Activated T-cell treated with anti-CD3 and anti-CD28 coated beads for 24 hours (primary cell): ENCODE data around the gene TMEM121.

Experiments used
- DNase-seq: peaks from one replicate; pipeline ENCODE4 v3.0.0-alpha.2; 2020; ENCODE audit warnings: low read depth

Gene TMEM121

DNA sequence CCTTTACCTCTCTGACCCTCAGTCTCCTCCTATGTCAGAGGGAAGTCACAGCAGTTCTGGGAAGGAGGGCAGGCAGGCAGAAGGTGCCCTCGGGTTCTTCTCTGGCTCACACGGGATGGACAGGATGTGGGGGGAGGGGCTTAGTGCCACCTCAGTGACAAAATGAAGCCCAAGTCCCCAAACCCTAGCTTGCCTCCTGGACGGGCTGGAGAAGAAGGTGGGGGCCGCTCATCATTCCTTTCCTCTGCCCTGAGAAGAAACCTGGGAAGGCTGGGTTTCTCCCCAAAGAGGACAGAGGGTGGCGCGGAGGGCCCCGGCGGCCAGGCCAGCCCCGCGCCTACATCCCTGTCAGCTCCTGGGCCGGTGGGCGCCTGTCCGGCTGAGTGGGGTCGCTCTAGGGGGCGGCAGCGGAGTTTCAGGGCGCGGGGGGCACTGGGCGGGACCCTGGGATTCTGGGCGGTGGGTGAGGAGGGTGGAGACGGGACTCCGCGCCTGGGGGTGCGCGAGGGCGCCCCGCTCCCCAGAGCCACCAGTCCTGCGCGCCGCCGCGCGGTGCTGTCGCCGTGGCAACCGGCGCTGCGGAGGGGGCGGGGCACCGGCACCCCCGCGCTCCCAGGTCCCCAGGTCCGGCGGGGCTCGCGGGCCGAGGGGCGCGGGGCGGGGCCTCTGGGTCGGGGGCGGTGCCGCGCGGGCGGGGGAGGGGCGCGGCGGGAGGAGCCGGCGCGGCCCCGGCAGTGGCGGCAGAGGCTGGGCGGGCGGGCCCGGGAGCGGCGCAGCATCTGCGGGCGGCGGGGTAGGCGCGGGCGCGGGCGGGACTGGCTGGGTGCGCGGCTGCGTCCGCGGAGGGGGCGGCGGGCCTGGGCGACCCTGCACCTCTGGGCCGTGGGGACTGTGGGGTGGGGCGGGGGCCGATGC is at the start of gene TMEM121:
Gene TMEM121 (plus strand): TSS at position 723 of the 915 bp plus-strand sequence. CDS start 2,252 bp downstream, outside the sequence.
- no peak for DNase-seq

DNA sequence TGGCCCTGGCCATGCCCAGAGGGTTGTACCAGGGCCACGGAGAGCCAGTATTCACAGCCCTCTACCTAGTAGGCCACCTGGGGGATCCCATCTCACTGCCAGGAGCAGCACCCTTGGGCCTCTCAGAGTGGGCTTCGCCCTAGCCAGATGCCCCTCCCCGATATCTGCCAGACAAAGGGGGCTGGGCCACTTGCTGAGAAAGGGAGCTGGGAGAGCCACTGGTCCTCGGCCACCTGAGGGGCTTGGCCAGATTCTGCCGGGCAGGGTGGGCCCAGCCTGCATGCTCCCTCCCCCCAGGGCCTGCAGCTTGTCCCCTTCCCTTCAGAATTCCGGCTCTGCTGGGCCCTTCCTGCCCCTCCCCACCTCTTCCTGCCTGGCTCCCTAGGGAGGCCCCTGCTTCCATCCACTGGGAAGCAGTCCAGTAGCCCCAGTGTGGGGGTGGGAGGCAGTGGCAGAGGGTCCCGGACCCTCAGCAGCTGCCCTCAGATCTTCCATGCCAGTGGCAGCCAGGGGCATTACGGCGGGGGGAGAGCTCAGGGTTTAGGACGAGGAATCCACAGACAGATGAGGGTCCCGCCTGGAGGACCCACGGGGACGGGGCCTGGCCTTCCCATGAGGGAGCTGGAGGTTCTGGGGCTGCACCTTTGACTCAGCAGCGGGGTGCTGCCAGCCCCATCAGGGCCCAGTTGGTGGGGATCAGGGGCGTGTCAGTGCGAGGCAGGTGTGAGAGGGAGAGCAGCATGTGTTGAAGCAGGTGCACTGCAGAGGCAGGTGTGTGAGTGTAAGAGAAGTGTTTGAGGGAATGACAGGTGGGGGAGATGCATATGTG is 49.3 kb upstream of the TMEM121 start:
- no peak for DNase-seq

DNA sequence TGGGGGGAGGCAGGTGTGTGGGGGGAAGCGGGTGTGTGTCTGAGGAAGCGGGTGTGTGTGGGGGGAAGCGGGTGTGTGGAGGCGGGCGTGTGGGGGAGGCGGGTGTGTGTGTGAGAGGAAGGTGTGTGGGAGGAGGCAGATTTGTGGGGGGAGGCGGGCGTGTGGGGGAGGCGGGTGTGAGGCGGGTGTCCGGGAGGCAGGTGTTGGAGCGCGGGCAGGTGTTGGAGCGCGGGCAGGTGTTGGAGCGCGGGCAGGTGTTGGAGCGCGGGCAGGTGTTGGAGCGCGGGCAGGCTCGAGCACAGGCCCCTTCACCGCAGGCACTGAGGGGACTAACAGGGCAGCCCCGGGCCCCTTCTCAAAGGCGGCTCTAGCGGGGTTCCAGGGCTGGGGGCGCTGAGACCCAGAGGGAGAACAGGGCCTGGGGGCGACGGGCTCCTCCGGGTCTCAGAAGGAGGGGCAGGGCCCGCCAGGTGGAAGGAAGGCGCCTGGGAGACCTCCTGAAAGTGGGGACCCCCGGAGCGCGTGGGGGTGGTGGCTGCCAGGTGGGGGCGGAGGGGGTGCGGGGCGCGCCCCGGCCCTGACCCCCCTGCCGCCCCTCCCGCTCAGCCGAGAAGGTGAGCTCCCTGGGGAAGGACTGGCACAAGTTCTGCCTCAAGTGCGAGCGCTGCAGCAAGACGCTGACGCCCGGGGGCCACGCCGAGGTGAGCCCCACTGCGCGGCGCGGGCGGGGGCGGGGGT is 48.6 kb upstream of the TMEM121 start:
- DNase-seq = no peak

DNA sequence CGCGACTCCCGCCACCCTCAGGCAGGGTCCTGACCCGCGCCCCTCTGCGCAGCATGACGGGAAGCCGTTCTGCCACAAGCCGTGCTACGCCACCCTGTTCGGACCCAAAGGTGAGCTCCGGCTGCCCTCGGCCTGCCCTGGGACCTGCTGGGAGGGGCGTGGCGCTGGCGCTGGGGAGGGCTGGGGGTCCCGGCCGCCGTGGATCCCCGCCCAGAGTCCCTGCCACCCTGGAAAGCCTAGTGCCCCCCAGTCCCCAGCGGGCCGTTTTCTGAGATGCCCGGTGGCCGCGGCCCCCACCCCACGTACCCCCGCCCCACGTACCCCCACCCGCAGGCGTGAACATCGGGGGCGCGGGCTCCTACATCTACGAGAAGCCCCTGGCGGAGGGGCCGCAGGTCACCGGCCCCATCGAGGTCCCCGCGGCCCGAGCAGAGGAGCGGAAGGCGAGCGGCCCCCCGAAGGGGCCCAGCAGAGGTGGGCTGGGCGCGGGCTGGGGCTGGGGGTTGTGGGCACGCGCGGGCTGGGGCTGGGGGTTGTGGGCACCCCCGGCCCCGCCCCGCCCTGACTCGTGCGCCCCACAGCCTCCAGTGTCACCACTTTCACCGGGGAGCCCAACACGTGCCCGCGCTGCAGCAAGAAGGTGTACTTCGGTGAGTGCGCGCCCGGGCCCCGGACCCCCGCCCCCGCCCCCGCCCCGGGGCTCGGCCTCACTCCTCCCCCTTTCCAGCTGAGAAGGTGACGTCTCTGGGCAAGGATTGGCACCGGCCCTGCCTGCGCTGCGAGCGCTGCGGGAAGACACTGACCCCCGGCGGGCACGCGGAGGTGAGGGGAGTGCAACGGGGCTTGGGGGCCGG is 47.8 kb upstream of the TMEM121 start:
- no peak for DNase-seq

DNA sequence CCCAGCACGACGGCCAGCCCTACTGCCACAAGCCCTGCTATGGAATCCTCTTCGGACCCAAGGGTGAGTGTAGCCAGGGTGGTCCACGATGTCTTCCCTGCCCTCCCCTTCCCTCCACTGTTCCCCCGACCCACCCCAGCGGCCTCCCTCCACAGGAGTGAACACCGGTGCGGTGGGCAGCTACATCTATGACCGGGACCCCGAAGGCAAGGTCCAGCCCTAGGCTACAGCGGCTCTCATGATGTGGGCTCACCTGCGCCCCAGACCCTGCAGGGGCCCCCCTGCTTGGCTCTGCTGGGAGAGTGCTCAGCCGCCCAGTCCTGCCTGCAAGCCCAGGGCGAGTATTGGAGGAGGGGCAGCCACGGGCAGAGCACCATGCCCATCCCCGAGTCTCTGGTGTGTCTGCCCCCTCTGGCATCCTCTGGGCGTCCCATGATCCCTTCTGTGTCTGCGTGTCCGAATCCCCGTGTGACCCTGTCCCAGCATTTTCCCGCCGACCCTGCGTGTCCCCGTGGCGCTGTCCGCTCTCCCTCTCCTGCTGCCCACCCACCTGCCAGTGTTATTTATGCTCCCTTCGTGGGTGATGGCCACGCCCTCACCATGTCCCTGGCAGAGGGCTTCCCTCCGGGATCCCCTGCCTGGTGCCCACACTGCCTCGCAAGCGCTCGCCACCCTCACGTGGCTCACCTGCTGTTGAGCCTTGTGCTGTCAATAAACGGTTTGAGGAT is 46.8 kb upstream of the TMEM121 start:
- no peak for DNase-seq

DNA sequence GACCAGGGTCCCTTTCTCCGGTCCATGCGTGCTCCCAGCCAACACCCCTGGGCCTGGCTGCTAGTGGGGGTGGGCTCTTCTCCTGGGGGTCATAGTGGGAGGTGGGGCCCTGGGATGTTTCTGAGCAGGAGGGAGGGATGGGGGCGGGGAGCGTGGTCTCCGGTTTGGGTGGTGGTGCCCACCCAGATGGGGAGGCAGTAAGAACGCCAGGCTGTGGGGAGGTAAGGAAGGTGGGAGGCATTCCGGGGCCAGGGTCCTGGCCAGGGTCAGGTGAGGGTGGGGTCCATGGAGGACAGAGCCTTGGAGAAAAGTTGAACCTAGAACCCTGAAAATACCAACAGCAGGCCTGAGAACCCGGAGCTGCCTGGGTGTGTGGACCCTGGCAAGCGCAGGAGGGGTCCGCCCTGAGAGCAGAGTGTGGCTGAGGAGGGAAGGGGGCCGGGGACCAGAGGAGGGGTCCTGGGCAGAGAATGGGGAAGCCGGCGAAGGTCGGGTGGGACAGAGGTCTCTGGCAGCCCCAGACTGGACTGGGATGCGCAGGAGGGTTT is 46.1 kb upstream of the TMEM121 start:
- DNase-seq = no peak

DNA sequence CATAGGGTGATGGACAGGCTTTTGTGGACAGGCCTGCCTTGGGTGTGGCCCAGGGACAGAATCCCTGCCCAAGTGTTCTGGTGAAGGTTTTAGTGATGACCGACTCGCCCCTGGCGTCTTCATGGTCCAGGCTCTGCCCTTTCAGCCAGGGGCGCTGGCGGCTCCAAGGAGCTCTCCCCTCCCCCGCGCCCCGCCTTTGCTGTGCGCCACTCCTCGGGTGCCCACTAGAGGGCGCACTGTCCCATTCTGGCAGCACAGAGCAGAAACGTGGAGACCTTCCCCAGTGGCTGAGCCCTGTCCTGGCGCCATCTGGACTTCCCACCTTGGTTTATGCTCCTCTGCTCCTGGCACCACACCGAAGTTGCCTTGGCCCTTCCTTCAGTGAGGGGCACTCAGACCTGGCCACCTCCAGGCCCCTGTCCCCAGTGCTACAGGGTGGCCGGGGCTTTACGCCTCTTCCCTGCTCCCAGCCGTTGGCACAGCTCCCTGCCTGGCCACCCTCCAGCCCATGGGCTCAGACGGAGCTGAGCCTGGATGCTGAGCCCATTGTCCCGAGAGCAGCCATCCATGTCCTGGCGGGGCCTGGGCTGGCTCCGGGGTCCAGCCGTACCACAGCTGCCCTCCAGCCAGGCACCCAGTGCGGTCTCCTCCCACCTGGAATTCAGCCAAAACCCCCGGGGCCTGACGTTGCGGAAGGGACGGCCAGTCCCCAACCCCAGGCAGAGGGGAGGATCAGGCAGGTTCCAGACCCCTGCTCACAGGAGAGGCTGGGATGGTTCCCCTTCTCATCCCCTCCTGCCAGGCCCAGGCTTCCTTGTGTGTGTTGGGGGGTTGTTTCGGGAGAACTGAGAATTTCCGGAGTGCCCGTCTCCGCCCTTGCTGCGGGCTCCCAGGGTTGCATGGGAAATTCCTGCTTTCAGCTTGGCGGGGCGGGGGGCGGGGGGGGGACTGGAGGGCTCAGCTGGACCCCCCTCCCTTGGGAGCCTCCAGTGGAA is 45.3 kb upstream of the TMEM121 start:
- DNase-seq = peak; percentile 86

DNA sequence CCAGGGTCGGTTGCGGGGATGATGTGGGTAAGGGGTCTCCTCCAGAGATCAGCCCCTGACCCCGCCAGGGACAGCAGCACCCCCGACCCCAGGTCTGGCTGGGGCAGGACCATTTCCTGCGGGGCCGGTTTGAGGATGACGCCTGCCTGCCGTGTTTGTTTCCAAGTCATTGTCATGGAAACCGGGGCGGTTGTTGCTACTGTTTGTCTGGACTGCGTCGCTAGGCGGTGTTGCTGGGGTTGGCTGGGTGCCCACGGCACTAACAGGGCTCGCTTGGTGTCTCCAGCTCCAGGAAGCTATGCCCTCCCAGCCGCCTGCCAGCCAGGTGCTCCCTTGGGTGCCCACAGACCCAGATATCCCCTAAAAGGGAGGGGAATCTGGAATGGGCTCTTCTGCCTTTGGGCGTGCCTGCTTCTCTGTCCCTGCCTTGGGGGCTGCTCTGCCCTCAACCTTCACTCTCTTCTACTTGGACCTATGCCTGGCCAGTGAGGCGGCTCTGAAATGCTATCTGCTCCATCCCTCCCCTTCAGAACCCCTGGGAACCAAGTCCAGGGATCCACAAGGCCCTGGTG is 44.4 kb upstream of the TMEM121 start:
- DNase-seq = peak; percentile 88

DNA sequence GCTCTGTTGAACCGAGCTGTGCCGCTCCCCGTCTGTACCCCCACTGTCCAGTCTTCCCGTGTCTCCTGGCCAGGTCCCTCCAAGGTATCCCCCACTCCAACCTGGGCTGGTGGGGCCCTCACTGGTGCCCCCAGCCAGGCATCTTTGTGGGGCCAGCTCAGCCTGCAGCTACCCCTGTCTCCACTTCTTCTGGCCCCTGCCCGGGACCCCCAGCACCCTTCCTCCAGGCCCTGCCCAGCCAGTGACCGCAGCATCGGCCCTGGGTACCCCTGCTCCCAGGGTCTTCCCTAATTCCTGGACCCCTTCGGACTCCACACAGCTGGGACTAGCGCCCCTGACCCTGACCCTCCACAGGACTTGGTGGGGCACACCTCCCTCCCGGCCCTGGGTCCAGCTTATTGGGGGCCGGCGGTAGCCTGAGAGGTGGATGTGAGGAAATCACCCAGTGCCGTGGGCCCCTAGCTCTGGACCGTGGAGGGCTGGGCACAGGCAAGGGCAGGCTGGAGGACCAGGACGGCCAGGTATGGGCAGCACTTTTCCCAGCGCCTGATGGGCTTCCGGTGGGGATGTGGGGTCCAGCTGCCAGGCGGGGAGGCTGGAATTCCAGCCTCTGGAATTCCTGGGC is 43.8 kb upstream of the TMEM121 start:
- no peak for DNase-seq

DNA sequence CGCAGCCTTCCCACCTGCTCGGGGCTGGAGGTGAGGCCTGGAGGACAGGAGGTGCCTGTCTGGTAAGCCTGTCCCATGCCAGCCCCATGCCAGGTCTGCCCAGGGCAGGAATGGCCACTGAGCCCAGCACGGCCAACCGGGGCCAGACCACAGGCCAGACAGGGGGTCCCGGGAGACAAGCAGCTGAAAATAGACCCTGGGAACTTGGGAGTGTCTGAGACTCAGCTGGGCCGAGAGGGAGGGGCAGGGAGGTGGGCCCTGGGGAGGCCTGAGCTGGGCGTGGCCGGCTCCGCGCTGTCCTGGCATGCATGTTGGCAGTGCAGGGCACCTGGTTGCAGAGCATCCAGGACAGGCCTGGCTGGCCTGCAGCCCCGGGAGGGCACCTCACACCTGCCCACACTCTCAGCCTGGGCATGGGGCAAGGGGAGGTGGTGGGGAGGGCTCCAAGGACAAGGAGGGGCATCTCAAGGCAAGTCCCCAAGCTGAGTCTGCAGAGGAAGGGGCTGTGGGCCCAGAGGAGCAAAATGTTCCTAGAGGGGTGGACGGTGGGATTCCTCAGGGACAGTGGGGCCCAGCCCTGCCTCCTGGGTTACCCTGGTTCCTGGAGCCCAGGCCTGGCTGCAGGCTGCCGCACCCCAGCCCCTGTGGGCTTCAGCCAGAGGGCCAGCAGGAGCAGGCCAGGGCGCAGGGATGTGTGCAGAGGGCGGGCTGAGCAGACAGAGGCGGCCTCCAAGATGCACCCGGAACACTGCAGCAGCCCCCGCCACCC is 42.9 kb upstream of the TMEM121 start:
- DNase-seq = no peak

DNA sequence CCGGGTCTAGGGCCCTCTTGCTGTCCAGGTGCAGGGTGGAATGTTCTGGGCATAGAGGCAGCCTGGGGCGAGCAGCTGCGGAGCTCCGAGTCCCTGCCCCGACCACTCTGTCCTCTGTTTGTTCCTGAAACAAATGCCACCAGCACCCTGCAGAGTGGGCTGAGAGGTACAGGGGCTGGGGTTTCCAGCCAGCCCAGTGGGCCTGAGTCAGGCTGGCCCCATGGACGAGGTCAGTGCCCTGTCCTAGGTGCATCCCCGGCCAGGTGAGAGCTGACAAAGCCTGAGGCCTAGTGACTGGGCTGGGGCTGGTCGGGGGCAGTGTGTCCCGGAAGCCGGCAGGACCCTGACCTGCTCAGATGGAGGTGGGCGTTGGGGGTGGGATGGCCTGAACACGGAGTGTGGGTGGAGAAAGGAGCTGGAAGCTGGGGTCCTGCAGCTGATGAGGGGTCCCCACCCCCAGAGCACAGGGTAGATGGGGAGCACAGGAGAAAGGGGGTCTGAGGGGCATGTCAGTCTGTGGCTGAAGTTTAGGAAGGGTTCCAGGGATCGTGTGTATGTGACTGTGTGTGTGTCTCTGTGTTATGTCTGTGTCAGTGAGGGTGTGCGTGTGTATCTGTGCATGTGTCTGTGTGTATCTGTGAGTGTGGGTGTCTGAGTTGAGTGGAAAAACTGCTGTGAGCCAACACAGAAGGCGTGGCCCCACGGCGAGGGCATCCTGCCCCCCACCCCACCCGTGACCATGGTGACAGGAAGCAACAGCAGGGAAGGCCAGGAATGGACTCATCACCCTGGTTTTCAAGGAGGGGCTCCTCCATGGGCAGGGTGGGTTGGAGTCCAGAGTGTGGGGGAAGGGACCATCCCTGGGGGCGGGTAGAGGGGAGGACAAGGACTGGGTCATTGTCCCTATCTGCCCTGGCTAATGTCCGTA is 42.0 kb upstream of the TMEM121 start:
- no peak for DNase-seq

DNA sequence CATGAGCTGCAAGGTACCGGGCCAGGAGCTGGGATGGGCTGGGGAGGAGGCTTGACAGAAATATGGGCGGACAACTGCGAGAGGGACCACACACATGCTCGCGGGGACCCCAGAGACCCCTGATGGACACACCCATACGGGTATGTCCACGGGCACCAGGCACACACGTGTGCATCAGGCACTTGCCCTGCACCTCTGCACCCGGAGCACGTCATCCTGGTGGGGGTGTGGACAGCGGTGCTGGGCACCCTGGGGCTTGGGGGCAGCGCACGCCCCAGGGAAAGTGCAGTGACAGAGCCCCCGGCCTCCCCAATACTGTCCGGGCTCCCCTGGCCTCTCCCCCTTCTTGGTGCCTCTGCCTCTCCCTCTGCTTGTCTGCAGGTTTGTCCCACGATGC is 41.4 kb upstream of the TMEM121 start:
- no peak for DNase-seq

DNA sequence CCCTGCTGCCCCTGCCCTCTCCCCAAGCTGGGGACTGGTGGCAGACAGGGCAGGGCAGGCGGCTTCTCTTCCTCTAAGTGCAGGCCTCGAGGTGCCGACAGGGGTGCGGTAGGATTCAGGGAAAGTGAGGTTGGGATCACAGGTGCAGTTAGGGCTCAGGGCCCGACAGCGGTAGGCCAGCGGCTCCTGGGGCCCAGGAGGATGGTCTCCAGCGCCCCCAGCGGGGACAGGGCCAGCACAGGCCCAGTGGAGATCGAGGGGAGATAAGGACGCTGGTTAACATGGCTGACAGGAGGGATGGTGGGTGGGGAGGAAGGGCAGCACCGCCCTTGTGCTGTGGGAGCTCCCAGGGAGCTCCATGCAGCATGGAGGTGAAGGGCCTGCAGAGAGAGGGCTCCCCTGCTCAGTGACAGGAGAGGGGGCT is 40.6 kb upstream of the TMEM121 start:
- DNase-seq = no peak

DNA sequence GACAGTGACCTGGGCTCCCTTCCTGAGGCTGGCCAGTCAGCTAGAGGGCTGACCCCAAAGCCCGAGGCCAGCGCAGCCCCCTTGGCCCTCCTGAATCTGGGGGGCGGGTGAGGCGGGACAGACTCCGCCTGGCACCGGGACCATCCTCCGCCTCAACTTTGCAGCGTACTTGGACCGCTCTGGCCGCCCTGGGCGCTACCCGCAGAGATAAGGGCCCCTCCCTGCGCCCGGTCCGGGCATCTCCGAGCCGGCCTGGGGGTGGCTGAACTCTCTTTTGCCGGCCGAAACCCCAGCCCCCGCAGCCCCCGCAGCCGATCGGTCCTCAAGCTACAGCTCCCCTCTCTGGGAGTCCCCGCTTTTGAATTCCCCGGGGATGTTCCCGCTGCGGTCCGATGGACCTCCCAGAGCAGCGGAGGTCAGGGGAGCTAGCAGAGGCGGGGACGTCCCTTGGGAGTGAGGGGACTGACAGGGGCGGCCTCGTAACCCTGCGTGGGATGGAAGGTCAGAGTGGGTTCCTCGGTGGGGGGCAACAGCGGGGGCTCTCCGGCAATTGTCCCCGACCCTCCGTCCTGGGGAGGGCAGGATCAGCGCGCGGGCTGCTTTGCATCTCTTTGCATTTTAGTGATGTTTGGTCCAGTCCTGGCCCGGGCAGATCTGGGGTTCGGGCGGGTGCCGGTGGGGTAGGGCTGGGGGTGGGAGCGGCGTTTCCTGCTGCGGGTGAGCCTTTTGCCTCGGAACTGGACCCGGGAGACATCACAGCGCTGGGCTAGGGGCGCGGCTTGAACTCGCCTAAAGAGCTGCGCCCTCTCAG is 40.0 kb upstream of the TMEM121 start, which contains the start of gene CRIP1:
Gene CRIP1 (plus strand): TSS at position 724 of the 811 bp plus-strand sequence. CDS start 374 bp downstream, outside the sequence.
- no peak for DNase-seq

DNA sequence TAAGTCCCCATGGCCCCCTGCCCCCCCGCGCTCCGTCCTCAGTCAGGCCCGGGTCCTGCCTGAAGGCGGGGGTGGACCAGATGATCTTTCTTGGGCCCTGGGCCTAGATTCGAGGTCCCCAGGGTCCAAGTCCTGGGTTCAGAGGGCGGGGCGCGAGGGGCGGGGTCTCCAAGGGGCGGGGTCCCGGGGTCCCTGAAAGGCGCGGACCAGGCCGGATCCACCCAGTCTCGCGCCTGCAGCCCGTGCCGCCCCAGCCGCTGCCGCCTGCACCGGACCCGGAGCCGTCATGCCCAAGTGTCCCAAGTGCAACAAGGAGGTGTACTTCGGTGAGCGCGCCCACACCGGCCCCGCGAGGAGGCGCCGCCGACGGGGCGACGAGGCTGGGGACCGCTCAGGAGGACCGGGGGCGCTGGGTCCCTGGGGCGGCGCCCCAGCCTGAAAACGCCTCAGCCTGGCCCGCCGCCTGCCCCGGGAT is 39.4 kb upstream of the TMEM121 start:
- no peak for DNase-seq
